Measurements from ENCODE around the gene RPS4Y1.
"Not testable (repeated sequence)": the region's sequence is repeated elsewhere in the genome, so short reads cannot be mapped to it uniquely, and the experiment has no call there.

Gene RPS4Y1

GRCh38 chrY:2841471-2841893 is at the start of gene RPS4Y1:
RPS4Y1 (plus strand) TSS chrY:2841602; CDS start chrY:2841625, 23 bp downstream.
- DNase-seq: peak; percentile 38

- DNase-seq: no peak
Measured at GRCh38 chrY:2796977-2797523, 44.4 kb upstream of the RPS4Y1 start.

GRCh38 chrY:2797991-2798390 is 43.4 kb upstream of the RPS4Y1 start:
- no peak for DNase-seq

- DNase-seq: no peak
Measured at GRCh38 chrY:2800246-2800645, 41.2 kb upstream of the RPS4Y1 start.

GRCh38 chrY:2817146-2817896 is 24.1 kb upstream of the RPS4Y1 start:
- not testable (repeated sequence) for DNase-seq

- DNase-seq: no peak
Measured at GRCh38 chrY:2824471-2824870, 16.9 kb upstream of the RPS4Y1 start.

GRCh38 chrY:2828497-2828896 is 12.9 kb upstream of the RPS4Y1 start:
- no peak for DNase-seq

- DNase-seq: no peak
Measured at GRCh38 chrY:2835230-2835629, 6.2 kb upstream of the RPS4Y1 start.

GRCh38 chrY:2837078-2837477 is 4.3 kb upstream of the RPS4Y1 start:
- DNase-seq: no peak

GRCh38 chrY:2837932-2838331 is 3.5 kb upstream of the RPS4Y1 start:
- DNase-seq: no peak

- no peak for DNase-seq
Measured at GRCh38 chrY:2846791-2847190, 5.4 kb downstream of the RPS4Y1 start.

GRCh38 chrY:2848384-2848783 is 7.0 kb downstream of the RPS4Y1 start:
- DNase-seq: no peak

- DNase-seq: no peak
Measured at GRCh38 chrY:2849368-2849767, 8.0 kb downstream of the RPS4Y1 start.

GRCh38 chrY:2854145-2854774 is 12.9 kb downstream of the RPS4Y1 start:
- no peak for DNase-seq

- DNase-seq: no peak
Measured at GRCh38 chrY:2857068-2857467, 15.7 kb downstream of the RPS4Y1 start.

GRCh38 chrY:2857686-2858085 is 16.3 kb downstream of the RPS4Y1 start:
- no peak for DNase-seq

- no peak for DNase-seq
Measured at GRCh38 chrY:2859782-2860181, 18.4 kb downstream of the RPS4Y1 start.

GRCh38 chrY:2860511-2860910 is 19.1 kb downstream of the RPS4Y1 start:
- no peak for DNase-seq

GRCh38 chrY:2866581-2866980 is 25.2 kb downstream of the RPS4Y1 start:
- DNase-seq: no peak

GRCh38 chrY:2867469-2867868 is 26.1 kb downstream of the RPS4Y1 start:
- DNase-seq: no peak

- no peak for DNase-seq
Measured at GRCh38 chrY:2868035-2868607, 26.7 kb downstream of the RPS4Y1 start.

- DNase-seq: not testable (repeated sequence)
Measured at GRCh38 chrY:2872234-2872633, 30.8 kb downstream of the RPS4Y1 start.

GRCh38 chrY:2874211-2874610 is 32.8 kb downstream of the RPS4Y1 start:
- DNase-seq: no peak

GRCh38 chrY:2883561-2883960 is 42.2 kb downstream of the RPS4Y1 start:
- no peak for DNase-seq

Measured in activated effector memory CD4-positive, alpha-beta T cell treated with Interleukin-2 at 50 U/mL for 16 hours (primary cell).